DMS114 treated with DMSO at 0.1 percent for 48 hours (cell line): ENCODE measurements around the gene GJD4.

Experiments
- DNase-seq: peaks from one replicate; lab custom pipeline; 2025; ENCODE audit not compliant: unreplicated experiment; lab: John Stamatoyannopoulos, UW

GJD4 gene

GRCh38 chr10:35644050-35644950, 39.2 kb downstream of the GJD4 start:
- no peak for DNase-seq

GRCh38 chr10:35650894-35651293, 45.8 kb downstream of the GJD4 start:
- DNase-seq = no peak

- DNase-seq = no peak
These were observed 47.7 kb downstream of the GJD4 start for GRCh38 chr10:35652824-35653223.

- no peak for DNase-seq
These were observed 52.5 kb downstream of the GJD4 start for GRCh38 chr10:35657621-35658020.
